SK-N-SH (cell line): ENCODE results near the gene RUVBL1. TPM values are rescaled to one million over a fixed set of nuclear protein-coding genes. Genes with fewer than 3 reads are reported as not detected.

Source experiments
- CTCF ChIA-PET: fragments of 300-600, 350-600 bp; formaldehyde crosslinking; extraction: SDS; loops from one replicate; lab custom pipeline; 2021; lab: Yijun Ruan, JAX
- POLR2A ChIA-PET: fragments of 350-600 bp; sonication (Branson Sonifier 250); formaldehyde crosslinking; extraction: SDS; loops from one replicate; lab custom pipeline; 2020; ENCODE audit warnings: antibody characterized with exemption, inconsistent platforms; lab: Yijun Ruan, JAX
- DNase-seq: peaks from one replicate; pipeline ENCODE4 v3.0.0; 2012
- H2AFZ ChIP-seq: fragments of 200-600 bp; sonication (generic); 2 replicates; pipeline ENCODE4 v1.8.1; 2016; ENCODE audit warnings: antibody characterized with exemption, mild to moderate bottlenecking, low read depth
- H3F3A ChIP-seq: fragments of 200-600 bp; sonication (generic); replicated peaks from 2 replicates; pipeline ENCODE3; 2016; ENCODE audit warnings: antibody characterized with exemption, mild to moderate bottlenecking; ENCODE audit not compliant: insufficient read depth
- H3K27ac ChIP-seq, 2 experiments: fragments of 200-500 bp in 1 of 2; fragments of 200-600 bp in 1 of 2; sonication (Bioruptor generic) in 1 of 2; sonication (generic), shearing (Covaris generic) in 1 of 2; 2 replicates each; pipeline versions ENCODE4 v1.5.1 to v1.6.1; 2014 to 2016; ENCODE audit warnings: low read depth in 2 of 2, inconsistent platforms in 1 of 2, low read length in 1 of 2, mild to moderate bottlenecking in 1 of 2, mixed read lengths in 1 of 2
- H3K27me3 ChIP-seq: fragments of 200-600 bp; sonication (generic), shearing (Covaris generic); 2 replicates; pipeline ENCODE4 v1.6.1; 2016; ENCODE audit warnings: mixed run types; ENCODE audit not compliant: insufficient read depth
- H3K36me3 ChIP-seq, 2 experiments: fragments of 200-500 bp in 1 of 2; fragments of 200-600 bp in 1 of 2; sonication (Bioruptor generic) in 1 of 2; sonication (generic) in 1 of 2; replicated peaks in 1 of 2; 2 replicates each; pipeline versions ENCODE3 to v1.5.1; 2014 to 2016; ENCODE audit warnings: low read length in 1 of 2, mild to moderate bottlenecking in 1 of 2; ENCODE audit not compliant: insufficient read depth in 2 of 2, control insufficient read depth in 1 of 2
- H3K4me1 ChIP-seq, 2 experiments: fragments of 200-500 bp in 1 of 2; fragments of 200-600 bp in 1 of 2; sonication (Bioruptor generic) in 1 of 2; sonication (generic), shearing (Covaris generic) in 1 of 2; 2 replicates each; pipeline versions ENCODE4 v1.5.1 to v1.6.1; 2014 to 2016; ENCODE audit warnings: low read depth in 1 of 2, low read length in 1 of 2, mixed run types in 1 of 2; ENCODE audit not compliant: insufficient read depth in 2 of 2, control insufficient read depth in 1 of 2
- H3K4me2 ChIP-seq: fragments of 200-600 bp; sonication (generic), shearing (Covaris generic); 2 replicates; pipeline ENCODE4 v1.6.1; 2017; ENCODE audit warnings: mixed run types
- H3K4me3 ChIP-seq, 2 experiments: fragments of 200-500 bp in 1 of 2; fragments of 200-600 bp in 1 of 2; sonication (Bioruptor generic) in 1 of 2; sonication (generic), shearing (Covaris generic) in 1 of 2; 2 replicates each; pipeline versions ENCODE4 v1.5.1 to v1.8.1; 2014 to 2016; ENCODE audit warnings: low read depth in 2 of 2, inconsistent platforms in 1 of 2, low read length in 1 of 2, mild to moderate bottlenecking in 1 of 2, mixed read lengths in 1 of 2, moderate library complexity in 1 of 2
- H3K79me2 ChIP-seq: fragments of 200-600 bp; sonication (generic); 2 replicates; pipeline ENCODE4 v1.8.1; 2017; ENCODE audit warnings: mild to moderate bottlenecking; ENCODE audit not compliant: insufficient read depth
- H3K9ac ChIP-seq: fragments of 200-600 bp; sonication (generic); 2 replicates; pipeline ENCODE4 v1.6.1; 2017; ENCODE audit warnings: mixed run types
- H3K9me2 ChIP-seq: fragments of 200-600 bp; sonication (generic); 2 replicates; pipeline ENCODE4 v1.6.1; 2017; ENCODE audit warnings: mixed run types
- H3K9me3 ChIP-seq: fragments of 200-600 bp; sonication (generic); 2 replicates; pipeline ENCODE4 v1.6.1; 2017; ENCODE audit warnings: mixed run types, mild to moderate bottlenecking, moderate library complexity
- H4K20me1 ChIP-seq: fragments of 200-600 bp; sonication (generic); 2 replicates; pipeline ENCODE4 v1.6.1; 2017; ENCODE audit warnings: mild to moderate bottlenecking, mixed run types; ENCODE audit not compliant: insufficient read depth
- CHD2 ChIP-seq: fragments of 150-350 bp; IDR thresholded peaks from 2 replicates; pipeline ENCODE4 v1.6.1; 2018; ENCODE audit warnings: low read length; ENCODE audit not compliant: partially characterized antibody
- EP300 ChIP-seq, 2 experiments: IDR thresholded peaks; 2 replicates each; pipeline versions ENCODE4 v1.4.0 to v1.6.1; 2012; ENCODE audit warnings: borderline replicate concordance in 1 of 2, low read depth in 1 of 2, low read length in 1 of 2
- GABPA ChIP-seq: IDR thresholded peaks from 2 replicates; pipeline ENCODE4 v1.4.0; 2012; ENCODE audit warnings: low read depth, mild to moderate bottlenecking
- GATA2 ChIP-seq: sonication (generic); formaldehyde crosslinking; IDR thresholded peaks from 2 replicates; pipeline ENCODE4 v1.5.0; 2020; ENCODE audit warnings: mild to moderate bottlenecking, missing genetic modification reagents
- MXI1 ChIP-seq: IDR thresholded peaks from 2 replicates; pipeline ENCODE4 v1.6.1; 2012; ENCODE audit warnings: mild to moderate bottlenecking, low read depth, low read length, improper control_type of control experiment
- RAD21 ChIP-seq: IDR thresholded peaks from 2 replicates; pipeline ENCODE4 v1.6.1; 2012; ENCODE audit warnings: mild to moderate bottlenecking, low read length
- RCOR1 ChIP-seq: fragments of 150-350 bp; IDR thresholded peaks from 2 replicates; pipeline ENCODE4 v1.6.1; 2017; ENCODE audit warnings: antibody characterized with exemption, low read length
- REST ChIP-seq: IDR thresholded peaks from 2 replicates; pipeline ENCODE4 v1.6.1; 2012; ENCODE audit warnings: mild to moderate bottlenecking, low read depth, low read length, moderate library complexity
- RFX5 ChIP-seq: IDR thresholded peaks from 2 replicates; pipeline ENCODE4 v1.6.1; 2012; ENCODE audit warnings: mild to moderate bottlenecking, improper control_type of control experiment, low read length
- RXRA ChIP-seq: IDR thresholded peaks from 2 replicates; pipeline ENCODE4 v1.4.0; 2012; ENCODE audit warnings: low read depth, mild to moderate bottlenecking, borderline replicate concordance
- SMC3 ChIP-seq: IDR thresholded peaks from 2 replicates; pipeline ENCODE4 v1.6.1; 2012; ENCODE audit warnings: low read depth, low read length, improper control_type of control experiment
- TCF12 ChIP-seq: IDR thresholded peaks from 2 replicates; pipeline ENCODE4 v1.4.0; 2012
- WGBS: methylation state at CpG from one replicate; pipeline ENCODE4 v1.1.6; 2017; ENCODE audit warnings: low lambda C conversion rate; 5-methylcytosine and 5-hydroxymethylcytosine counted together
- polyA plus RNA-seq, 3 experiments: library from polyadenylated mRNA; depleted of rRNA; stranded (reverse); fragments of >200 nt; gene quantifications; 2 replicates each; pipeline ENCODE4 v1.2.3, GENCODE V29; 2012

The RUVBL1 gene
- polyA plus RNA-seq, 1 of the 3 experiments (the other 2 are of a cell fraction): 140 TPM

GRCh38 chr3:128112357-128112968 is 11.1 kb downstream of the RUVBL1 start (continued):
- TF ChIP-seq RCOR1 (peak; percentile 70; the same call in 1 of the 2 replicates), RAD21 (peak; percentile 10; the same call in 1 of the 2 replicates), RXRA (peak; percentile 60; the same call in 1 of the 2 replicates), GABPA (no peak), MXI1 (peak; percentile 95), GATA2 (CRISPR knock-in tag) (peak; percentile 58), REST (peak; percentile 35; the same call in 1 of the 2 replicates), SMC3 (no peak)

GRCh38 chr3:128111147-128111546 is 12.5 kb downstream of the RUVBL1 start:
- peak overlapping the region; percentile 93 to 97 for H3K27ac ChIP-seq
- no peaks in the 10 kb centered on the region for H3K9me3 ChIP-seq
- peaks cover 23 to 30% of the 10 kb centered on the region in 2 experiments for H3K36me3 ChIP-seq
- no peaks in the 10 kb centered on the region for H4K20me1 ChIP-seq
- peak overlapping the region; percentile 31; the same call in 1 of the 2 replicates for H3K4me2 ChIP-seq
- H3K4me1 ChIP-seq: peaks cover 24 to 51% of the 10 kb centered on the region in 2 experiments
- ChIA-PET CTCF (interaction anchor here (2.0 to 7.4 kb wide), 4 partner anchors 11 to 22 kb away, joined by 4 to 40 read pairs (median 10); partner anchors contain the start of gene RUVBL1), POLR2A (interaction anchor here (0.9 kb wide), 1 partner anchor 12 kb away, joined by 5 read pairs; no protein-coding TSS in a partner anchor)
- no peak for TF ChIP-seq RFX5
- peaks cover 43% of the 10 kb centered on the region for H3K79me2 ChIP-seq
- no peak overlapping the region for H2AFZ ChIP-seq
- H3K27me3 ChIP-seq: no peaks in the 10 kb centered on the region
- no peaks in the 10 kb centered on the region for H3K9me2 ChIP-seq
- 98% methylated on average over 5 of the region's 5 CpGs for WGBS
- H3K9ac ChIP-seq: no peak overlapping the region; the same call in 1 of the 2 replicates
- no peak for DNase-seq
- peaks cover 30% of the 10 kb centered on the region for H3F3A ChIP-seq
- H3K4me3 ChIP-seq: no peak overlapping the region

GRCh38 chr3:128107834-128108233 is 15.8 kb downstream of the RUVBL1 start:
- no peak overlapping the region for H2AFZ ChIP-seq
- H3K4me2 ChIP-seq: 0 out of 2 replicates have a peak overlapping the region, but pooled peaks have one; percentile 35
- ChIA-PET POLR2A (no interaction called here), CTCF (interaction anchor here (1.6 to 7.4 kb wide), 2 partner anchors 11 to 12 kb away, joined by 4 to 40 read pairs; no protein-coding TSS in a partner anchor)
- peak; percentile 30; the same call in 1 of the 2 replicates for TF ChIP-seq TCF12
- peak in 1 of 2 experiments; percentile 25; a peak in 1 of 4 replicates for TF ChIP-seq EP300 (IDR thresholded peaks at IDR 0.05; ENCODE audit: borderline replicate concordance in 1 of 2, low read depth in 1 of 2, low read length in 1 of 2)
- TF ChIP-seq SMC3: no peak
- peak; percentile 54; the same call in 1 of the 2 replicates for TF ChIP-seq MXI1
- peak; percentile 25 for TF ChIP-seq CHD2
- peak overlapping the region; percentile 28 to 68; a peak in 3 of 4 replicates for H3K27ac ChIP-seq
- H3K4me1 ChIP-seq: peaks cover 13 to 29% of the 10 kb centered on the region in 2 experiments
- H3K9me2 ChIP-seq: no peaks in the 10 kb centered on the region
- H3F3A ChIP-seq: peaks cover 19% of the 10 kb centered on the region
- peaks cover 32 to 37% of the 10 kb centered on the region in 2 experiments for H3K36me3 ChIP-seq
- 55% methylated on average over 8 of the region's 8 CpGs for WGBS
- no peak overlapping the region for H3K4me3 ChIP-seq
- DNase-seq: peak; percentile 30
- H3K9ac ChIP-seq: no peak overlapping the region
- no peaks in the 10 kb centered on the region for H4K20me1 ChIP-seq
- no peaks in the 10 kb centered on the region for H3K9me3 ChIP-seq
- H3K27me3 ChIP-seq: no peaks in the 10 kb centered on the region
- H3K79me2 ChIP-seq: peaks cover 31% of the 10 kb centered on the region
